Myocyte (in vitro differentiated cells): Measurements from ENCODE around the gene YARS1. TPM values are rescaled to one million over a fixed set of nuclear protein-coding genes. Genes with fewer than 3 reads are reported as not detected.

Source experiments
- DNase-seq: peaks from one replicate; pipeline ENCODE4 v3.0.0-alpha.2; 2012; ENCODE audit warnings: low read depth
- total RNA-seq: library from RNA; depleted of rRNA; stranded (reverse); fragments of >200 nt; gene quantifications from 2 replicates; pipeline ENCODE4 v1.2.3, GENCODE V29; 2014

The YARS1 gene
- total RNA-seq, 1 donor from 2014 or later: 79.9 TPM

- DNase-seq: no peak
These were observed 36.4 kb downstream of the YARS1 start for GRCh38 chr1:32780628-32781234.

DNA sequence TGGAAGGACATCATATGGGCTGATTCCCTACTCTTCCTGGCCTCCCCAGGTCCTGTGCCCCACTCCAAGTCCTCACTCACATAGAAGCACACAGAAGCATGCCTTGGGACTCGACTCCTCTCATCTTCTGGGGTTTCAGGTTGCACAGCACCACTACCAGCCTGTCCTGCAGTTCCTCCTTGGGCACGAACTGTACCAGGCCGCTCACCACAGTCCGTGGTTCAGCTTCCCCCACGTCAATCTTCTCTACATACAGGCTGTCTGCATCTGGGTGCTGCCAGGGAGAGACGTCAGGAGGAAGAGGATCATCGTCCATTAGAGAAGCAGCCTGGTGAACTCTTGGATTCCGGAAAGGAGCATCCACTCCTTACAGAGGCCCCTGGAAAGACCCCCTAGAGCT is 37.2 kb downstream of the YARS1 start:
- DNase-seq: no peak

DNA sequence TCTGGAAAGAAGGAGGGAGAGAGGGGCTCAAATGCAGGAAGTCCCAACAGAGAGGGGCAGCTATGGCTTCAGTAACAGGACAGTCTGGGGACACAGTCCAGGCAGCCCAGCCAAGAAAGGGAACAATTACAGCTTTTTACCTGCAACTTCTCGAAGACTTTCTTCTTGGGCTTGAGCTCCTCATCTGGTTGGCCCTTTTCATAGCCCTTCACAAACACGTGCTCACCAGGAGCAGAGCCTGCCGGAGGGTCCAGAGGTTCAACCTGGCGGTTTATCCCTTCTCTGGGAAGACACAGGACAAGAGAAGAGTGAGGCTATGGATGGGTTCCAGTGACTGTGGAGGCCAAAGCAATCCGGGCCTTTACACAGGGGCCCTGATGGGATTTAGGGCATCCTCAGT is 37.9 kb downstream of the YARS1 start:
- DNase-seq: no peak

GRCh38 chr1:32775640-32776337 is 41.4 kb downstream of the YARS1 start:
- no peak for DNase-seq

- DNase-seq: peak; percentile 96
These were observed 42.1 kb downstream of the YARS1 start for GRCh38 chr1:32774950-32775634.

GRCh38 chr1:32774464-32774808 is 42.7 kb downstream of the YARS1 start:
- no peak for DNase-seq

- DNase-seq: peak; percentile 79
These were observed 43.2 kb downstream of the YARS1 start for GRCh38 chr1:32773764-32774463.

GRCh38 chr1:32773018-32773763 is 44.0 kb downstream of the YARS1 start:
- peak; percentile 77 for DNase-seq

- no peak for DNase-seq
These were observed 44.7 kb downstream of the YARS1 start for GRCh38 chr1:32772281-32773017.

DNA sequence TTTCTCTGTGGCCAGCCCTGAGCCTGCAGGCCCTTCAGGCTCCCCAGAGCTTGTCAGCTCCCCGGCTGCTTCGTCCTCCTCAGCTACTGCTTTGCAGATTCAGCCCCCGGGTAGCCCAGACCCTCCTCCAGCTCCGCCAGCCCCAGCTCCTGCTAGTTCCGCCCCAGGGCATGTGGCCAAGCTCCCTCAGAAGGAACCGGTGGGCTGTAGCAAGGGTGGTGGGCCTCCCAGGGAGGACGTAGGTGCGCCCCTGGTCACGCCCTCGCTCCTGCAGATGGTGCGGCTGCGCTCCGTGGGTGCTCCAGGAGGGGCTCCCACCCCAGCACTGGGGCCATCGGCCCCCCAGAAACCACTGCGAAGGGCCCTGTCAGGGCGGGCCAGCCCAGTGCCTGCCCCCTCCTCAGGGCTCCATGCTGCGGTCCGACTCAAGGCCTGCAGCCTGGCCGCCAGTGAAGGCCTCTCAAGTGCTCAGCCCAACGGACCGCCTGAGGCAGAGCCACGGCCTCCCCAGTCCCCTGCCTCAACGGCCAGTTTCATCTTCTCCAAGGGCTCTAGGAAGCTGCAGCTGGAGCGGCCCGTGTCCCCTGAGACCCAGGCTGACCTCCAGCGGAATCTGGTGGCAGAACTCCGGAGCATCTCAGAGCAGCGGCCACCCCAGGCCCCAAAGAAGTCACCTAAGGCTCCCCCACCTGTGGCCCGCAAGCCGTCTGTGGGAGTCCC is 45.4 kb downstream of the YARS1 start:
- DNase-seq: no peak

DNA sequence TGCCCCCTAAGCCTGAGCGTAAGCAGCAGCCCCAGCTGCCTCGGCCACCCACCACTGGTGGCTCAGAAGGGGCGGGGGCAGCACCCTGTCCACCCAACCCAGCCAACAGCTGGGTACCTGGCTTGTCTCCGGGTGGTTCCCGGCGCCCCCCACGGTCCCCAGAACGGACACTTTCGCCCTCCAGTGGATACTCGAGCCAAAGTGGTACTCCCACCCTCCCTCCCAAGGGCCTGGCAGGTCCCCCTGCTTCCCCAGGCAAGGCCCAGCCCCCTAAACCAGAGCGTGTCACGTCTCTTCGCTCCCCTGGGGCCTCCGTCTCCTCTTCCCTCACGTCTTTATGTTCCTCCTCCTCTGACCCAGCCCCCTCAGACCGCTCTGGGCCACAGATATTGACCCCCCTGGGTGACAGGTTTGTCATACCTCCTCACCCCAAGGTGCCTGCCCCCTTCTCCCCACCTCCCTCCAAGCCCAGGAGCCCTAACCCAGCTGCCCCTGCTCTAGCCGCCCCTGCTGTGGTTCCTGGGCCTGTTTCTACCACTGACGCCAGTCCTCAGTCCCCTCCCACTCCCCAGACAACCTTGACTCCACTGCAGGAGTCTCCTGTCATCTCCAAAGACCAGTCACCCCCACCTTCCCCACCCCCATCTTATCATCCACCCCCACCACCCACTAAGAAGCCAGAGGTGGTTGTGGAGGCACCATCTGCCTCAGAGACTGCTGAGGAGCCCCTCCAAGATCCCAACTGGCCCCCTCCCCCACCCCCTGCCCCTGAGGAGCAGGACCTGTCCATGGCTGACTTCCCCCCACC is 46.2 kb downstream of the YARS1 start:
- no peak for DNase-seq

- DNase-seq: no peak
These were observed 46.9 kb downstream of the YARS1 start for GRCh38 chr1:32770221-32770731.

GRCh38 chr1:32769524-32770220 is 47.5 kb downstream of the YARS1 start:
- peak; percentile 51 for DNase-seq

DNA sequence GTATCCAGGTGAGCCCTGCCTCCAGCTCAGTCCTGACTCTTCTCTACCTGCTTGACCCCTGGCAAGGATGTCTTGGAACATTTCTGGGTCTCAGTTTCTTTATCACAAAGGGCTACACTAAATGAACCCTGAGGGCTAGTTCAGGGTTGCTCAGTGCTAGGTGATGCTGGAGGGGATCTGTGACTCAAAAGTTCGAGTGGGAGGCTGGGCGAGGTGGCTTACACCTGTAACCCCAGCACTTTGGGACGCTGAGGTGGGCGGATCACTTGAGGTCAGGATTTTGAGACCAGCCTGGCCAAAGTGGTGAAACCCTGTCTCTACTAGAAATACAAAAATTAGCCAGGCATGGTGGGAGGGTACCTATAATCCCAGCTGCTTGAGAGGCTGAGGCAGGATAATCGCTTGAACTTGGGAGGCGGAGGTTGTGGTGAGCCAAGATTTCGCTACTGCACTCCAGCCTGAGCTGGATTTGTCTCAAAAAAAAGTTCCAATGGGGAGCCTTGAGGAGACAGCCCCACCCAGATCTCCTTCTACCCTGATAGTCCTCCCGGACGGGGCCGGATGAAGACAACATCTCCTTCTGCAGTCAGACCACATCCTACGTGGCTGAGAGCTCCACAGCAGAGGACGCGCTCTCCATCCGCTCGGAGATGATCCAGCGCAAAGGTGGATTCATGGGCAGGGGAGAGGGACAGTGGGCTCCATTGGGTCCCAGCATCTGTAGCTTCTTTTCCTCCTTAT is 48.9 kb downstream of the YARS1 start:
- DNase-seq: no peak

DNA sequence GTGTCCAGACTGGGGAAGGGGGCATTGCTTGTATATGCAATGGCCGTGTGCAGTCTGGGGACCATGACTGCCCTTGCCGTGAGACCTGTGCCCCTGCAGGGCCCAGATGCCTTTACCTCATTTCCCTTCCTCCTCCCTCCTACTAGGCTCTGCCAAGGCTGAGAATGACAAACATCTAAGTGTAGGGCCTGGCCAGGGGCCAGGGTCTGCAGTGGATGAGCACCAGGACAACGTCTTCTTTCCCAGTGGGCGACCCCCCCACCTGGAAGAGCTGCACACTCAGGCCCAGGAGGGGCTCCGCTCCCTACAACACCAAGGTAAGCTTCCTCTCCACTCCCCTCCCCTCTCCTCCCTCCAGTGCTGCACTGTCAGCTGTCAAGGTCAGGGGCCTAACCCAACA is 49.5 kb downstream of the YARS1 start:
- no peak for DNase-seq

GRCh38 chr1:32767156-32767555 is 50.0 kb downstream of the YARS1 start:
- DNase-seq: no peak

GRCh38 chr1:32766328-32766972 is 50.7 kb downstream of the YARS1 start:
- DNase-seq: no peak
